GM21447 (cell line): ENCODE data around the gene OR51L1.
"Not testable (repeated sequence)": the region's sequence is repeated elsewhere in the genome, so short reads cannot be mapped to it uniquely, and the experiment has no call there.

Experiments
- ATAC-seq: cut with Tn5 transposase; IDR thresholded peaks from one replicate; pipeline ENCODE4 v1.9.1; 2021; ENCODE audit not compliant: unreplicated experiment

The OR51L1 gene

GRCh38 chr11:4994551-4994950 is at the start of gene OR51L1:
Gene OR51L1 (plus strand): TSS chr11:4994851. CDS start chr11:4998983, 4,132 bp downstream.
- no peak for ATAC-seq

- ATAC-seq = no peak
Observed at GRCh38 chr11:4947505-4947904, 47.1 kb upstream of the OR51L1 start, which contains the start of gene OR51A4. Gene OR51A4 (minus strand): TSS chr11:4947605. CDS start chr11:4947100, 505 bp downstream.

DNA sequence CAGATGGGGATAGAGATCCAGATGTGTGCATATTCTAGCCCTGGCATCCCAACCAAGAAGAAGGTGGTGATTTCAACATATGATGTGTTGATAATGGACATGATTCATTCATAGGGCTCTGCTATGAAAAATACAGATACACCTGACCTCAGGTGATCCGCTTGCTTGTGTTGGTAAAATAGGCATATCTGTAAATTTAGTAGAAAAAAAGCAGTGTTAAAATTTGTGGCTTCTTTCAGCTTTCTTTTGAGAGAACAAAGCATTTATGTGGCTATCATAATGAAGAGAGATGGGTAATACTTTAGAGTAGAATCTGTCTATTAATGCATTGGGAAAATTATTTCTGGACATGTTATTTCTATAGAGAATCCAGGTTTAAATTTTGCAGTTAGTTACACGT is 39.0 kb upstream of the OR51L1 start, which contains the start of gene OR51A2:
OR51A2 (minus strand) TSS at position 101 of the 400 bp plus-strand sequence; CDS start at position 101, 0 bp downstream.
- ATAC-seq = not testable (repeated sequence)

DNA sequence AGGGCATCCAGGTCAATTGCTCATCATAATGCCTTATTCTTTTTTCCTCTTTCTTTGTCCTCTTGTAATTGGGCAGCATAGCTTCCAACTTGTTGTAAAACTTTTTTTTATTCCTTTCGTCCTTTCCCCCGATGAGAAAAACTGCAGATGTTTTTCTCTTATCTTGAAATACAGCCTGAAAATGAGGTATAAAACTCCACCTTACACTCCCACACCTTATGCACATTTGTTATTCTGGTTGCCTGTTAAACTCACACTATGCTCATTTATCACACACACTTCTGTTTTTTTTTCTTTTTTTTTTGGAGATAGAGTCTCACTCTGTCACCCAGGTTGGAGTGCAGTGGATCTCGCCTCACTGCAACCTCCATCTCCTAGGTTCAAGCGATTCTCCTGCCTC is 37.3 kb upstream of the OR51L1 start:
- ATAC-seq = no peak

DNA sequence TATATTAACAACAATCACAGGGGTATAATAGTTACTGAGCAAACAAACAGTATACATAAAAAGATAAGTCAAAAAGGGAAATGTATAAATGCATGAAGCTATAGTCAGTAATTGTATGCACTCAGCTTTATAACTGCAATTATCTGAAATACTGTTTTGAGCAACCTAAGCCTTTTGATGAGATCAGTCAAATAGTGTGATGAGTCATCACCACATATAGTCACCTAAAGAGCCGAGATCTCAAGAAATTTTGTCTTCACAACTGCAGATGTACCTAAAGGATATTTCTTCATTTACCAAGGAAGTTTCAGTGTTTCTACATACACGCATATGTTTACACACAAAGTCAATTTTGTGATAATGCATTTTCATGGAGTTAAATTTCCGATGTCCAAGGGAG is 33.8 kb upstream of the OR51L1 start:
- no peak for ATAC-seq

DNA sequence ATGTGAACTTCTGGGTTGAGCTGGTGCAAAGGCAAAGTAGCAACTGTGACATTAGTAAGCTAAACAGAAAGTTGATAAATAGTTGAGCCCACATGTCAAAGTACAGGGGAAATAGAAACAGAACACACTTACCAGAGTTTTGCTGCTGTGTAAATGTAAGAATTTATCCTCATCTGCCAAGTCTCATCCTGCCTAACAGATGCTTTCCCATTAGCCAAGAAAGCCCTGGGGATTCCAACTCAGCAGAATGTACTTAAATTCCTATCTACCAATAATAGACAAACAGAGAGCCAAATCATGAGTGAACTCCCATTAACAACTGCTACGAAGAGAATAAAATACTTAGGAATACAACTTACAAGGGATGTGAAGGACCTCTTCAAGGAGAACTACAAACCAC is 31.8 kb upstream of the OR51L1 start:
- ATAC-seq = no peak

GRCh38 chr11:4975436-4975835 is 19.2 kb upstream of the OR51L1 start:
- no peak for ATAC-seq

GRCh38 chr11:4979036-4979435 is 15.6 kb upstream of the OR51L1 start:
- no peak for ATAC-seq

DNA sequence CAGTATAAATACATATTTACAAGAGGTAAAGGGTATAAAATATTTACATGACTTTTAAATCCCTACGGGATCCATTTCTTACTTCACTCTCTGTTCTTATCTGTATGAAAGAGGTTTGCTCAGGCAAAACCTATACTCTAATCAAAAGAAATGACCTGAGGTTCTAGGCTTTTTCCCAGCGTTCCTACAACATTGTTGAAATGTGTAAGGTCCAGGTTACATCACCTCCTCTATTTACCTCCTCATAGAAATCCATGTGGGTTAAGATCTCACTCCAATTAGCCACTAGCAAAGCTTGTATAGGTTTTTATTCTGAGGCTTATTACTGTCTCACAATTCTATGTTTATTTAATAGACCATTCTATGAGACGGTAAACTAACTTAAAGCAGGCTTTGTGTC is 12.0 kb upstream of the OR51L1 start:
- ATAC-seq = no peak

DNA sequence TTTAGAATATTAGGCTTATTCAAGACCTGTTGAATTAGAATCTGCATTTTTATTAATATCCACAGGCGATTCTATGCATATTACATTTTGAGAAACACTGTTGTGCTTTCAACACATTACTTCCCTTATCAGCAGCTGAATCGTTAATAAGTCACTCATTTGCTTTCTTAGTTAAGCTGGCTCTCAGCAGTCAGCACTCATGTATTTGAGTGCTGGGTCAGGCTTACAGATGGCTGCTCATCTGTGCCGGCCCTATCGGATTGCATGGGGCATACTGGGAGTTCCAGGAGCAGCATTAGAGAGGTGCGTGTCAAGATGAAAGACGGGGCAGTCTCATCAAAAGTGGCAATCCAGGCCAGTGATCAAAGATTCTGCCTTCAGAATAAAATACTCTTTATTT is 10.8 kb upstream of the OR51L1 start:
- no peak for ATAC-seq

- ATAC-seq = no peak
Observed at GRCh38 chr11:4991060-4991459, 3.6 kb upstream of the OR51L1 start.

- ATAC-seq = peak; percentile 60
Observed at GRCh38 chr11:5004424-5005274, 10.0 kb downstream of the OR51L1 start.

DNA sequence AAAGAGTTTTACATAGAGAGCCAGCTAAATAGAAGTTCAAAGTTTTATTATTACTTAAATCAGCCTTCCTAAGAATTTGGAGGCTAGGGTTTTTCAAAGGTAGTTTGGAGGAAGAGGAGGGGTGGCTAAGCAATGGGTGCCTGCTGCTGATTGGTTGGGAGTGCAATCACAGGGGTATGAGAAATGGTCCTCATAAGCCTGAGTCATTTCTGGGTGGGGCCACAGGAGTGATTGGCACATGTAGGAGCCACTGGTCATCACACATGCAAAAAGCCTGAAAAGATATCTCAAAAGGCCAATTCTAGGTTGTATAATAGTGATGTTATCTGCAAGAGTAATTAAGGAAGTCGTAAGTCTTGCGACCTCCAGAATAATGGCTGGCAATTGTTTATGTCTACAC is 12.9 kb downstream of the OR51L1 start:
- ATAC-seq = no peak

GRCh38 chr11:5011254-5011653 is 16.6 kb downstream of the OR51L1 start:
- ATAC-seq = no peak

- ATAC-seq = no peak
Observed at GRCh38 chr11:5013012-5013411, 18.4 kb downstream of the OR51L1 start.

DNA sequence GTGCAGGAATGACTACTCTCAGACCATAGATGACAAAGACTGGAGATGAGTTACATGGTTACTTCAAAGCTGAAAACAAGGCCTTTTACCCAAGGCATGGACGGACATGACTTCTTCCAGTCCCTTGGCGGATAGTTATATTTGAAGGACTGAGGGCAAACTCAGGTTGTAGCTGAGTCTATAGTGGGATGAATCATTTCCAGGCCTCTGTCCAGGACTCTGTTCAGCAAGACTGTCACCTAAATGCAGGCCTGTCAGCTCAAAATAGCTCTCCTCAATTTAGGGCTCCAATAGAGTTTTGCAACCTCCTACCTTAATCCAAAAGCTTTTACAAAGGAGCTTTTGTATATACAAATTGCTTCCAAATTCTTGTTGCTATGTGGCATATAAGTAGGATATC is 27.3 kb downstream of the OR51L1 start:
- ATAC-seq = no peak

DNA sequence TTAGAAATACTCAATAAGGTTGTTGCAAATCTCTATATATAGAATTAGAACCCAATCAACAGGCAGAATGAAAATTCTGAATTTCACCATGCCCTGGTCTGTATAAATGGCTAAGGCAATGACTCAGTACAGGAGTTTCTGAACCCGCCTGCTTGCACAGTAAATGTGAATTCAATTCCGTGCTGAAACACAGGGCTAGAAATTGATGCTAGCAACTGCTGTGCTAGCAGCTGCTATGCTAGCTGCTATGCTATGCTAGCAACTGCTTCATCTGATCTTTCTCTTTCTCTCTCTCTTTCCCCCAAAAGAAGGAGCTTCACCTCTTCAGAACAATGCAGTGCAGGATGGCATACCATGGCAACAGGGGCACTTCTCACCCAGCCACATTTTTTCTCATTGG is 42.0 kb downstream of the OR51L1 start:
- ATAC-seq = no peak

GRCh38 chr11:5037926-5038325 is 43.3 kb downstream of the OR51L1 start:
- no peak for ATAC-seq

DNA sequence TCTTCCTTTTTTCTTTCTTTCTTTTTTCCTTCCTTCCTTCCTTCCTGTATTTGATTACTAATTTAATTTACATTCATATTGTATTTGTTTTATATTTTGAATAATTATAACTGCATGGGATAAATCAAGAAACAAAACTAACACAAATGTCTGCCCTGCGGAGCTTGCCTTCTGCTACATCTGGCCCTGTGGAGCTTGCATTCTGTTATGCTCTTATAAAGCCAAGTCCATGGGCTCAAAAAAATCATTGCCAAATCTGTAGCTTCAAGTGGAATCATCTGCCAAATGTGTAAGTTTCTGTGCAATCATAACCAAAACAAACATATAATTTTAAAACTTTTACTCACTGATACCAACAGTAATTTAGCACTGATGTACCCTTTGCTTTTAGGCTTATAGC is 43.7 kb downstream of the OR51L1 start:
- no peak for ATAC-seq

DNA sequence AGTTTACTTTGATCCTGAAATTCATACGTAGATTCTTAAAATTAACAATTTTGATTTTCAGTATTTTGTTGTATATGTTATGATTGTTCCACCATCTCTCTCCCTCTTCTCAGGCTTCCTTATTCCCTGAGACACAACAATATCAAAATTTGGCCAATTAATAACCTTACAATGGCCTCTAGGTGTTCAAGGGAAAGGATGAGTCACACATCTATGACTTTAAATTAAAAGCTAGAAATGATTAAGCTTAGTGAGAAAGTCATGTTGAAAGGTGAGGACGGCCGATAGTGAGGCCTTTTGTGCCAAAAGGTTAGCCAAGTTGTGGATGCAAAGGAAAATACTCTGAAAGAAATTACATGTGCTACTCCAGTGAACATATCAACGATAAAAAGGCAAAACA is 46.2 kb downstream of the OR51L1 start:
- no peak for ATAC-seq

DNA sequence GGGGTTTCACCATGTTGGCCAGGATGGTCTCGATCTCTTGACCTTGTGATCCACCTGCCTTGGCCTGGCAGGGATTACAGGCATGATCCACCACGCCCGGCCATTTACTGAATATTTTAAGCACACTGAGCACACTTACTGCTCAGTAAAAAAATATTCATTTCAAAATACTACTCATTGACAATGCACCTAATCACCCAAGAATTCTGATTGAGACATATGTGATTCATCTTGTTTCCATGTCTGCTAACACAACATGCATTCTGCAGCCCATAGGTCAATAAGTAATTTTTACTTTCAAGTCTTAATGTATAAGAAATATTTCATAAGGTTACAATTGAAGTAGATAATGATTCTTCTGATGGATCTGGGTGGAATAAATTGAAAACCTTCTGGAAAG is 47.4 kb downstream of the OR51L1 start:
- ATAC-seq = no peak

DNA sequence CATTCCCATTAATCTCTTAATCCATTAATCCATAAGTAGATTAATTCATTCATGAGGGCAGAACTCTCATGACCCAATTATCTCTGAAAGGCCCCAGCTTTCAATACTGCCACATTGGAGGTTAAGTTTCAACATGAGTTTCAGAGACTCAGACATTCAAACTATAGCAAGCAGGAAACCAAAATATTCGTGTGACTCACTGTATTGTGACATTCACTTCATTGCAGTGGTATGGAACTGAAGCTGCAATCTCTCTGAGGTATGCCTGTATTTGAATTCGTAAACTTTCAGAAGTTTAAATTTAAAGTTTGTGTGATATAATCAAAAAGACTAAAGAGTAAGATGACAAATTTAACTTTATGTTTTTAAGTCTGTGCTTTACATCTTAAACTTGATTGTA is 48.7 kb downstream of the OR51L1 start:
- ATAC-seq = no peak

GRCh38 chr11:5046226-5046625 is 51.6 kb downstream of the OR51L1 start, which contains the start of gene OR52J3:
Gene OR52J3 (plus strand): TSS chr11:5046526. CDS start chr11:5046526, 0 bp downstream.
- no peak for ATAC-seq
